Measurements from ENCODE around the gene CASP14. TPM values are rescaled to one million over a fixed set of nuclear protein-coding genes. Genes with fewer than 3 reads are reported as not detected.

CASP14 gene
- total RNA-seq, 4 donors from 2014 or later = not detected

- Histone ChIP-seq H3K36me3 (no peaks in the 10 kb centered on the region), H3K4me1 (no peaks in the 10 kb centered on the region), H3K4me3 (no peak overlapping the region), H3K27ac (no peak overlapping the region), H3K27me3 (peaks cover 10% of the 10 kb centered on the region), H3K9me3 (no peaks in the 10 kb centered on the region)
- DNase-seq = no peak
- intact Hi-C loops (cut with DNase I; ENCODE audit: low total_unique reads) (no loop called here), in situ Hi-C loops (cut with MboI; ENCODE audit: low pct_ligation_motif_present in 1 of 4, low pct_unique_long_range_greater_than_20kb in 1 of 4, low sequenced_read_pairs in 3 of 4) (no loop called here)
- WGBS, 2 donors (ENCODE audit: low coverage in 1 of 2) = 17 to 39% methylated on average over 2 of the region's 2 CpGs
- TF ChIP-seq EP300 (IDR thresholded peaks at IDR 0.05; ENCODE audit: low read depth) (no peak), CTCF (IDR thresholded peaks at IDR 0.05) (no peak), POLR2A (IDR thresholded peaks at IDR 0.05) (no peak), POLR2AphosphoS5 (IDR thresholded peaks at IDR 0.05) (no peak)
Observed at GRCh38 chr19:15025217-15025616, 24.1 kb upstream of the CASP14 start.

- H3K36me3 ChIP-seq = no peaks in the 10 kb centered on the region
- no peak for TF ChIP-seq CTCF (IDR thresholded peaks at IDR 0.05)
- no peak overlapping the region for H3K27ac ChIP-seq
- intact Hi-C loops (cut with DNase I; ENCODE audit: low total_unique reads) (no loop called here), in situ Hi-C loops (cut with MboI; ENCODE audit: low pct_ligation_motif_present in 1 of 4, low pct_unique_long_range_greater_than_20kb in 1 of 4, low sequenced_read_pairs in 3 of 4) (no loop called here)
- H3K4me1 ChIP-seq = no peaks in the 10 kb centered on the region
- WGBS, 2 donors (ENCODE audit: low coverage in 1 of 2) = 87 to 92% methylated on average over 4 of the region's 5 CpGs
- H3K4me3 ChIP-seq = no peak overlapping the region
- peaks cover 6% of the 10 kb centered on the region for H3K27me3 ChIP-seq
- DNase-seq = no peak
- H3K9me3 ChIP-seq = no peaks in the 10 kb centered on the region
Observed at GRCh38 chr19:15028490-15028889, 20.8 kb upstream of the CASP14 start.

GRCh38 chr19:15031675-15032074 is 17.6 kb upstream of the CASP14 start:
- in situ Hi-C loops (cut with MboI; ENCODE audit: low pct_ligation_motif_present in 1 of 4, low pct_unique_long_range_greater_than_20kb in 1 of 4, low sequenced_read_pairs in 3 of 4) = no loop called here
- Histone ChIP-seq H3K36me3 (no peaks in the 10 kb centered on the region), H3K9me3 (no peaks in the 10 kb centered on the region), H3K27me3 (peaks cover 6% of the 10 kb centered on the region), H3K4me3 (no peak overlapping the region), H3K4me1 (no peaks in the 10 kb centered on the region), H3K27ac (no peak overlapping the region)
- DNase-seq = no peak
- 33 to 70% methylated on average over 1 of the region's 1 CpG for WGBS, 2 donors (ENCODE audit: low coverage in 1 of 2)
- intact Hi-C loops (cut with DNase I; ENCODE audit: low total_unique reads) = no loop called here
- TF ChIP-seq CTCF (IDR thresholded peaks at IDR 0.05) = no peak
- no peak for TF ChIP-seq EP300 (IDR thresholded peaks at IDR 0.05; ENCODE audit: low read depth)
- no peak for TF ChIP-seq POLR2AphosphoS5 (IDR thresholded peaks at IDR 0.05)
- no peak for TF ChIP-seq POLR2A (IDR thresholded peaks at IDR 0.05)

GRCh38 chr19:15035795-15036311 is 13.4 kb upstream of the CASP14 start:
- Histone ChIP-seq H3K36me3 (no peaks in the 10 kb centered on the region), H3K9me3 (no peaks in the 10 kb centered on the region), H3K4me1 (no peaks in the 10 kb centered on the region), H3K27me3 (peaks cover 10% of the 10 kb centered on the region), H3K27ac (no peak overlapping the region), H3K4me3 (no peak overlapping the region)
- WGBS, 2 donors (ENCODE audit: low coverage in 1 of 2) = 36 to 43% methylated on average over 1 of the region's 1 CpG
- no peak for TF ChIP-seq POLR2AphosphoS5 (IDR thresholded peaks at IDR 0.05)
- TF ChIP-seq EP300 (IDR thresholded peaks at IDR 0.05; ENCODE audit: low read depth) = no peak
- no peak for TF ChIP-seq CTCF (IDR thresholded peaks at IDR 0.05)
- TF ChIP-seq POLR2A (IDR thresholded peaks at IDR 0.05) = no peak
- DNase-seq = no peak
- in situ Hi-C loops (cut with MboI; ENCODE audit: low pct_ligation_motif_present in 1 of 4, low pct_unique_long_range_greater_than_20kb in 1 of 4, low sequenced_read_pairs in 3 of 4) (no loop called here), intact Hi-C loops (cut with DNase I; ENCODE audit: low total_unique reads) (no loop called here)
